Neutrophil (primary cell): ENCODE data around the gene PFKFB2.
A peak's percentile ranks its signal among the peaks of the same experiment; 100 is the strongest.

Experiments
- H3K27ac ChIP-seq: fragments of 200-600 bp; sonication (generic); 2 replicates; pipeline ENCODE4 v1.5.1; 2016; ENCODE audit warnings: mild to moderate bottlenecking, moderate library complexity
- H3K27me3 ChIP-seq: fragments of 200-600 bp; sonication (generic); 2 replicates; pipeline ENCODE4 v1.6.0; 2016; ENCODE audit warnings: mild to moderate bottlenecking
- H3K36me3 ChIP-seq: fragments of 200-600 bp; sonication (generic); 2 replicates; pipeline ENCODE4 v1.5.1; 2017
- H3K4me1 ChIP-seq, 2 experiments: fragments of 200-600 bp in 1 of 2; sonication (generic) in 1 of 2; 1 replicate in 1 of 2; 2 replicates in 1 of 2; pipeline versions ENCODE4 v1.5.1 to v1.6.1; 2013 to 2016; ENCODE audit warnings: low read depth in 1 of 2, low read length in 1 of 2, mild to moderate bottlenecking in 1 of 2, moderate library complexity in 1 of 2; ENCODE audit not compliant: control insufficient read depth in 1 of 2, insufficient read depth in 1 of 2
- H3K4me3 ChIP-seq, 2 experiments: fragments of 200-600 bp in 1 of 2; sonication (generic) in 1 of 2; 1 replicate in 1 of 2; 2 replicates in 1 of 2; pipeline ENCODE4 v1.5.1; 2013 to 2016; ENCODE audit warnings: low read depth in 1 of 2, low read length in 1 of 2, mild to moderate bottlenecking in 1 of 2, moderate library complexity in 1 of 2
- H3K9me3 ChIP-seq: fragments of 200-600 bp; sonication (generic); 2 replicates; pipeline ENCODE4 v1.5.1; 2016
- TF ChIP-seq, protein P1 (sequence below): fragments of 200-600 bp; sonication (generic); IDR thresholded peaks from 2 replicates; pipeline ENCODE4 v1.5.1; 2016; ENCODE audit warnings: antibody characterized with exemption

PFKFB2 gene

GRCh38 chr1:207051191-207051943 lies 1.7 kb upstream of the PFKFB2 start, which contains the start of gene YOD1:
Gene YOD1 (minus strand): TSS chr1:207051208. CDS start chr1:207051030, 178 bp downstream.
- peak within 1 kb of the TSS; percentile 92 for H3K27ac ChIP-seq
- no peaks in the 10 kb centered on the region for H3K9me3 ChIP-seq
- H3K36me3 ChIP-seq, result peaks cover 21% of the 10 kb centered on the region
- peak within 1 kb of the TSS; percentile 90 to 99 for H3K4me3 ChIP-seq
- peaks cover 83 to 88% of the 10 kb centered on the region in 2 experiments for H3K4me1 ChIP-seq
- TF ChIP-seq, protein P1, sequence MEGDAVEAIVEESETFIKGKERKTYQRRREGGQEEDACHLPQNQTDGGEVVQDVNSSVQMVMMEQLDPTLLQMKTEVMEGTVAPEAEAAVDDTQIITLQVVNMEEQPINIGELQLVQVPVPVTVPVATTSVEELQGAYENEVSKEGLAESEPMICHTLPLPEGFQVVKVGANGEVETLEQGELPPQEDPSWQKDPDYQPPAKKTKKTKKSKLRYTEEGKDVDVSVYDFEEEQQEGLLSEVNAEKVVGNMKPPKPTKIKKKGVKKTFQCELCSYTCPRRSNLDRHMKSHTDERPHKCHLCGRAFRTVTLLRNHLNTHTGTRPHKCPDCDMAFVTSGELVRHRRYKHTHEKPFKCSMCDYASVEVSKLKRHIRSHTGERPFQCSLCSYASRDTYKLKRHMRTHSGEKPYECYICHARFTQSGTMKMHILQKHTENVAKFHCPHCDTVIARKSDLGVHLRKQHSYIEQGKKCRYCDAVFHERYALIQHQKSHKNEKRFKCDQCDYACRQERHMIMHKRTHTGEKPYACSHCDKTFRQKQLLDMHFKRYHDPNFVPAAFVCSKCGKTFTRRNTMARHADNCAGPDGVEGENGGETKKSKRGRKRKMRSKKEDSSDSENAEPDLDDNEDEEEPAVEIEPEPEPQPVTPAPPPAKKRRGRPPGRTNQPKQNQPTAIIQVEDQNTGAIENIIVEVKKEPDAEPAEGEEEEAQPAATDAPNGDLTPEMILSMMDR, result no peak
- H3K27me3 ChIP-seq, result no peaks in the 10 kb centered on the region

GRCh38 chr1:207054491-207054890 lies 1.4 kb downstream of the PFKFB2 start:
- Histone ChIP-seq H3K4me3 (peak overlapping the region; percentile 72 to 82), H3K27me3 (no peaks in the 10 kb centered on the region), H3K4me1 (peaks cover 85 to 93% of the 10 kb centered on the region in 2 experiments), H3K27ac (peak overlapping the region; percentile 92), H3K9me3 (no peaks in the 10 kb centered on the region), H3K36me3 (peaks cover under 1% of the 10 kb centered on the region)
- TF ChIP-seq, protein P1, result no peak

GRCh38 chr1:207055386-207056001 lies 2.4 kb downstream of the PFKFB2 start:
- Histone ChIP-seq H3K9me3 (no peaks in the 10 kb centered on the region), H3K4me1 (peaks cover 92 to 99% of the 10 kb centered on the region in 2 experiments), H3K36me3 (no peaks in the 10 kb centered on the region), H3K27ac (peak overlapping the region; percentile 92), H3K4me3 (peak overlapping the region; percentile 72 to 82), H3K27me3 (no peaks in the 10 kb centered on the region)
- TF ChIP-seq, protein P1, result no peak

DNA sequence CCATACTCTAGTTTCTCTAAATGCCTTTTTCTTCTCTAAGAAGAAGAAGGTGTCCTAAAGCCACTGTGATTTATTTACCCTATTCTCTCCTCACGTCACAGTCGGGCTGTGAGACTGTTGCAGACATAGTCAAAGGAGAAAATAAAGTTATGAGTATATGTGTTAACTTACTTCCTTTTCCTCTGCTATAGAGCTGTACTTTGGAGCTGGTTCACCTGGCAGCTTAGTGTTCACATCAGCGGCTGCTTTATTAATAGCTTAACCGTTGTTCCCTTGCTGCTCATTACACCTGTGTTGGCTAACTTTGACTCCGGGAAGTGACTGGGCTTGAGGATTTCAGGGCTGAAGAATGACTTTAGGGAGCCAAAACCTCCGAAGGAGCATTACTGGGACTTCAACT lies 3.6 kb downstream of the PFKFB2 start:
- TF ChIP-seq, protein P1, result no peak
- Histone ChIP-seq H3K4me3 (peak overlapping the region in 1 of 2 experiments; percentile 12), H3K27ac (peak overlapping the region; percentile 92), H3K9me3 (no peaks in the 10 kb centered on the region), H3K36me3 (peaks cover 6% of the 10 kb centered on the region), H3K27me3 (no peaks in the 10 kb centered on the region), H3K4me1 (peaks cover 89 to 90% of the 10 kb centered on the region in 2 experiments)

DNA sequence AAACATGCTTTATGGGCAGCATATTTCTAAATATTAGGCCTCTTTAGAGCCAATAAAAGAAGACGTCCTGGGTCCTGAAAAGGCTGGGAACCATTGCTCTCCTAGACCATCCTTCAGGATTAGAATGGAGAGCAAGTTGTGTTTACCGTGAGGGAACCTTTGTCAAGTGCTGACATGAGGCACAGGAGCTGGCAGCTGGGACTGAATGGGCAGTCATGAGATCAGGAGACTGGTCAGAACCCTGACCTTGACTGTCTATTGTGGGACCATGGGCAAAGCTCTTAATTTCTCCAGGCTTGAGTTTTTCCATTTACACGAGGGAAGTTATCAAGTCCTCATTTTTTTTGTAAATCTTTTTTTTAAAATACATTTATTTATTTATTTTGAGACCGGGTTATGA lies 5.2 kb downstream of the PFKFB2 start:
- peaks cover 21% of the 10 kb centered on the region for H3K36me3 ChIP-seq
- peak overlapping the region; percentile 84 for H3K27ac ChIP-seq
- peaks cover 75 to 78% of the 10 kb centered on the region in 2 experiments for H3K4me1 ChIP-seq
- H3K27me3 ChIP-seq, result no peaks in the 10 kb centered on the region
- no peaks in the 10 kb centered on the region for H3K9me3 ChIP-seq
- no peak overlapping the region for H3K4me3 ChIP-seq
- TF ChIP-seq, protein P1, result no peak
